Naive thymus-derived CD4-positive, alpha-beta T cell (primary cell): ENCODE data around the gene PPRC1. TPM values are rescaled to one million over a fixed set of nuclear protein-coding genes. Genes with fewer than 3 reads are reported as not detected.

ENCODE experiments used
- ATAC-seq: fragments of 150-1000 bp; cut with Tn5 transposase; 2 replicates; pipeline ENCODE4 v1.10.0; 2021; ENCODE audit warnings: mild to moderate bottlenecking, moderate library complexity
- CTCF ChIA-PET: fragments of 350-600 bp; sonication (Branson Sonifier 250); formaldehyde crosslinking; loops from one replicate; lab custom pipeline; 2021; ENCODE audit warnings: antibody characterized with exemption; lab: Charles Lee
- POLR2A ChIA-PET: fragments of 350-600 bp; sonication (Branson Sonifier 250); formaldehyde crosslinking; loops from one replicate; lab custom pipeline; 2021; ENCODE audit warnings: antibody characterized with exemption, inconsistent platforms; lab: Charles Lee
- DNase-seq, 9 donors: peaks; one replicate each; pipeline versions ENCODE4 v3.0.0 to v3.0.0-alpha.2; 2020 to 2022; ENCODE audit warnings: mixed read lengths in 1 of 9
- H3K27ac ChIP-seq: one replicate; pipeline ENCODE4 v1.7.0; 2013; ENCODE audit warnings: mild to moderate bottlenecking, low read depth, low read length, moderate library complexity
- H3K27me3 ChIP-seq, 2 donors: one replicate each; pipeline ENCODE4 v1.7.0; 2013; ENCODE audit warnings: low read length in 2 of 2, mild to moderate bottlenecking in 2 of 2, moderate library complexity in 2 of 2; ENCODE audit not compliant: control insufficient read depth in 2 of 2, insufficient read depth in 2 of 2
- H3K36me3 ChIP-seq, 3 experiments: 1 replicate in 2 of 3; 2 replicates in 1 of 3; pipeline ENCODE4 v1.7.0; 2013; ENCODE audit warnings: low read length in 3 of 3, mild to moderate bottlenecking in 3 of 3, moderate library complexity in 1 of 3; ENCODE audit not compliant: insufficient read depth in 3 of 3, control insufficient read depth in 2 of 3
- H3K4me1 ChIP-seq, 2 donors: one replicate each; pipeline ENCODE4 v1.7.0; 2013; ENCODE audit warnings: low read length in 2 of 2, mild to moderate bottlenecking in 2 of 2, moderate library complexity in 1 of 2; ENCODE audit not compliant: control insufficient read depth in 2 of 2, insufficient read depth in 2 of 2
- H3K4me3 ChIP-seq: 2 replicates; pipeline ENCODE4 v1.7.0; 2013; ENCODE audit warnings: mild to moderate bottlenecking, low read length
- H3K9me3 ChIP-seq, 3 experiments: 1 replicate in 2 of 3; 2 replicates in 1 of 3; pipeline ENCODE4 v1.7.0; 2013; ENCODE audit warnings: low read length in 3 of 3; ENCODE audit not compliant: control insufficient read depth in 2 of 3
- H3K27ac Mint-ChIP-seq, 9 donors: one replicate each; pipeline ENCODE4 v1.8.0; 2020 to 2022; ENCODE audit warnings: mixed read lengths in 9 of 9, mild to moderate bottlenecking in 8 of 9, moderate library complexity in 5 of 9, inconsistent platforms in 2 of 9
- H3K27me3 Mint-ChIP-seq, 5 donors: one replicate each; pipeline ENCODE4 v1.8.0; 2021 to 2022; ENCODE audit warnings: mixed read lengths in 5 of 5, mild to moderate bottlenecking in 1 of 5
- H3K36me3 Mint-ChIP-seq, 5 donors: one replicate each; pipeline ENCODE4 v1.8.0; 2020 to 2022; ENCODE audit warnings: mixed read lengths in 5 of 5, mild to moderate bottlenecking in 3 of 5, inconsistent platforms in 1 of 5
- H3K4me1 Mint-ChIP-seq, 7 donors: one replicate each; pipeline ENCODE4 v1.8.0; 2020 to 2022; ENCODE audit warnings: mixed read lengths in 7 of 7, mild to moderate bottlenecking in 3 of 7, inconsistent platforms in 1 of 7
- H3K4me3 Mint-ChIP-seq, 10 donors: one replicate each; pipeline ENCODE4 v1.8.0; 2020 to 2022; ENCODE audit warnings: mild to moderate bottlenecking in 10 of 10, mixed read lengths in 10 of 10, moderate library complexity in 6 of 10, inconsistent platforms in 2 of 10
- H3K9me3 Mint-ChIP-seq, 11 donors: one replicate each; pipeline ENCODE4 v1.8.0; 2020 to 2022; ENCODE audit warnings: mixed read lengths in 11 of 11, mild to moderate bottlenecking in 4 of 11, inconsistent platforms in 1 of 11, moderate library complexity in 1 of 11
- intact Hi-C, 2 donors: fragments of 100-400 bp; cut with micrococcal nuclease; formaldehyde crosslinking; loops; one replicate each; pipeline ENCODE4 v1.15.1; 2023
- polyA plus RNA-seq, 2 donors: library from polyadenylated mRNA; unstranded; fragments of 300-500 nt; fragmentation: Illumina TruSeq; gene quantifications; one replicate each; pipeline ENCODE4 v1.2.3, GENCODE V29; 2021
- total RNA-seq, 6 experiments: library from RNA in 5 of 6; stranded (reverse) in 5 of 6; gene quantifications; 1 replicate in 5 of 6; 2 replicates in 1 of 6; pipeline ENCODE4 v1.2.3 and lab custom pipeline; 2021 to 2026

Gene PPRC1
- total and polyA plus RNA-seq, 7 experiments from 2014 or later = 9.7 to 56.5 (median 35.7) TPM

GRCh38 chr10:102150970-102151773 lies 18.3 kb downstream of the PPRC1 start:
- Mint-ChIP-seq H3K36me3 (peaks cover 5 to 30% (median 9%) of the 10 kb centered on the region in 5 donors), H3K27me3 (peaks cover 0 to 4% (median 0%) of the 10 kb centered on the region in 5 donors), H3K4me1 (peaks cover 26 to 50% (median 36%) of the 10 kb centered on the region in 7 donors), H3K4me3 (peak overlapping the region in 9 of 10 donors; percentile 91 to 98 (median 96)), H3K9me3 (no peaks in the 10 kb centered on the region), H3K27ac (peak overlapping the region; percentile 91 to 98 (median 96))
- H3K4me1 ChIP-seq = peaks cover 11 to 16% of the 10 kb centered on the region in 2 donors
- intact Hi-C loops = loop anchor here (5.0 kb wide), 3 partner anchors 311 to 799 kb away; partner anchors contain the start of genes ARL3 (in 1 of the 2), BTRC (in 1 of the 2) and SFXN2 (in 1 of the 2)
- peaks cover 9 to 46% (median 12%) of the 10 kb centered on the region in 3 experiments for H3K36me3 ChIP-seq
- no peaks in the 10 kb centered on the region for H3K27me3 ChIP-seq
- H3K4me3 ChIP-seq = peak overlapping the region; percentile 87
- no peaks in the 10 kb centered on the region for H3K9me3 ChIP-seq
- ChIA-PET POLR2A (interaction anchor here (0.6 to 2.1 kb wide), 15 partner anchors 8 to 1247 kb away, joined by 3 to 10 read pairs (median 5); partner anchors contain the start of genes CNNM2, HPS6, OGA and PPRC1), CTCF (interaction anchor here (0.6 to 1.2 kb wide), 2 partner anchors 19 to 402 kb away, joined by 3 to 5 read pairs; partner anchors contain the start of gene PPRC1)
- H3K27ac ChIP-seq = peak overlapping the region; percentile 94
- DNase-seq (no peak), ATAC-seq (no peak)

- ChIA-PET POLR2A (interaction anchor here (0.6 to 2.1 kb wide), 19 partner anchors 8 to 1247 kb away, joined by 3 to 10 read pairs (median 5); partner anchors contain the start of genes CNNM2, HPS6, OGA and PPRC1), CTCF (interaction anchor here (1.2 kb wide), 1 partner anchor 20 kb away, joined by 5 read pairs; the partner anchor contains the start of gene PPRC1)
- Histone ChIP-seq H3K36me3 (peaks cover 9 to 40% (median 12%) of the 10 kb centered on the region in 3 experiments), H3K9me3 (no peaks in the 10 kb centered on the region), H3K4me3 (peak within 1 kb of the TSS; percentile 87), H3K4me1 (peaks cover 11 to 16% of the 10 kb centered on the region in 2 donors), H3K27me3 (no peaks in the 10 kb centered on the region), H3K27ac (peak within 1 kb of the TSS; percentile 94)
- Mint-ChIP-seq H3K4me1 (peaks cover 28 to 58% (median 43%) of the 10 kb centered on the region in 7 donors), H3K27ac (peak within 1 kb of the TSS; percentile 91 to 98 (median 96)), H3K9me3 (no peaks in the 10 kb centered on the region), H3K4me3 (peak within 1 kb of the TSS; percentile 91 to 98 (median 96)), H3K36me3 (peaks cover 6 to 30% (median 13%) of the 10 kb centered on the region in 5 donors), H3K27me3 (peaks cover 0 to 4% (median 0%) of the 10 kb centered on the region in 5 donors)
- peak; percentile 95 to 100 (median 100) for DNase-seq
- ATAC-seq = peak; percentile 97
- intact Hi-C loops = loop anchor here (1.0 to 5.0 kb wide), 25 partner anchors 17 to 1092 kb away; partner anchors contain the start of genes ARMH3 (in 2 of the 2), GBF1 (in 2 of the 2), HPS6 (in 2 of the 2) and LDB1 (in 2 of the 2)
Measured at GRCh38 chr10:102151774-102152544, 19.1 kb downstream of the PPRC1 start, which contains the start of gene NOLC1. TSS of gene NOLC1 (plus strand) at chr10:102152389. CDS start at chr10:102152411, 22 bp downstream.

GRCh38 chr10:102152545-102152890 lies 19.7 kb downstream of the PPRC1 start:
- CTCF ChIA-PET = no interaction called here
- peak overlapping the region; percentile 91 to 98 (median 96) for H3K4me3 Mint-ChIP-seq
- peaks cover 28 to 63% (median 48%) of the 10 kb centered on the region in 7 donors for H3K4me1 Mint-ChIP-seq
- no peaks in the 10 kb centered on the region for H3K27me3 ChIP-seq
- peak overlapping the region; percentile 87 for H3K4me3 ChIP-seq
- H3K27me3 Mint-ChIP-seq = peaks cover 0 to 4% (median 0%) of the 10 kb centered on the region in 5 donors
- no peaks in the 10 kb centered on the region for H3K9me3 ChIP-seq
- H3K4me1 ChIP-seq = peaks cover 11 to 16% of the 10 kb centered on the region in 2 donors
- no peaks in the 10 kb centered on the region for H3K9me3 Mint-ChIP-seq
- peak; percentile 19 for ATAC-seq
- POLR2A ChIA-PET = interaction anchor here (0.5 to 2.1 kb wide), 16 partner anchors 9 to 766 kb away, joined by 3 to 10 read pairs (median 5); partner anchors contain the start of genes CNNM2, OGA, PPRC1 and TRIM8
- H3K36me3 ChIP-seq = peaks cover 12 to 40% (median 12%) of the 10 kb centered on the region in 3 experiments
- H3K36me3 Mint-ChIP-seq = peaks cover 12 to 33% (median 16%) of the 10 kb centered on the region in 5 donors
- intact Hi-C loops = loop anchor here (1.0 to 5.0 kb wide), 25 partner anchors 17 to 1092 kb away; partner anchors contain the start of genes ARMH3 (in 2 of the 2), GBF1 (in 2 of the 2), HPS6 (in 2 of the 2) and LDB1 (in 2 of the 2)
- H3K27ac ChIP-seq = peak overlapping the region; percentile 94
- H3K27ac Mint-ChIP-seq = peak overlapping the region; percentile 91 to 98 (median 96)
- DNase-seq = no peak

- no peaks in the 10 kb centered on the region for H3K9me3 Mint-ChIP-seq
- no peaks in the 10 kb centered on the region for H3K9me3 ChIP-seq
- H3K27ac ChIP-seq = peak overlapping the region; percentile 94
- H3K4me1 Mint-ChIP-seq = peaks cover 28 to 65% (median 50%) of the 10 kb centered on the region in 7 donors
- ATAC-seq (no peak), DNase-seq (no peak)
- POLR2A ChIA-PET = interaction anchor here (0.5 to 1.8 kb wide), 5 partner anchors 11 to 567 kb away, joined by 3 to 7 read pairs (median 5); partner anchors contain the start of gene PPRC1
- intact Hi-C loops = loop anchor here (2.0 to 5.0 kb wide), 5 partner anchors 268 to 801 kb away; partner anchors contain the start of genes ARL3 (in 1 of the 2), BTRC (in 1 of the 2), FBXL15 (in 1 of the 2) and OGA (in 1 of the 2)
- H3K4me1 ChIP-seq = peaks cover 11 to 16% of the 10 kb centered on the region in 2 donors
- CTCF ChIA-PET = no interaction called here
- peaks cover 17 to 40% (median 18%) of the 10 kb centered on the region in 3 experiments for H3K36me3 ChIP-seq
- peak overlapping the region; percentile 91 to 98 (median 96) for H3K4me3 Mint-ChIP-seq
- H3K27me3 ChIP-seq = no peaks in the 10 kb centered on the region
- peak overlapping the region; percentile 91 to 98 (median 96) for H3K27ac Mint-ChIP-seq
- peaks cover 0 to 4% (median 0%) of the 10 kb centered on the region in 5 donors for H3K27me3 Mint-ChIP-seq
- peak overlapping the region; percentile 87 for H3K4me3 ChIP-seq
- peaks cover 12 to 33% (median 17%) of the 10 kb centered on the region in 5 donors for H3K36me3 Mint-ChIP-seq
Measured at GRCh38 chr10:102153093-102153620, 20.3 kb downstream of the PPRC1 start.

- peak overlapping the region in 5 of 9 donors; percentile 13 to 97 (median 49) for H3K27ac Mint-ChIP-seq
- H3K9me3 ChIP-seq = no peaks in the 10 kb centered on the region
- ChIA-PET CTCF (interaction anchor here (0.6 kb wide), 3 partner anchors 14 to 75 kb away, joined by 3 read pairs; no protein-coding TSS in a partner anchor), POLR2A (interaction anchor here (1.8 kb wide), 1 partner anchor 22 kb away, joined by 7 read pairs; the partner anchor contains the start of gene PPRC1)
- H3K27me3 Mint-ChIP-seq = peaks cover 0 to 4% (median 0%) of the 10 kb centered on the region in 5 donors
- no peak for ATAC-seq
- no peak overlapping the region for H3K4me3 ChIP-seq
- peaks cover 15 to 40% (median 24%) of the 10 kb centered on the region in 3 experiments for H3K36me3 ChIP-seq
- H3K27ac ChIP-seq = no peak overlapping the region
- H3K27me3 ChIP-seq = no peaks in the 10 kb centered on the region
- H3K36me3 Mint-ChIP-seq = peaks cover 7 to 36% (median 16%) of the 10 kb centered on the region in 5 donors
- H3K4me3 Mint-ChIP-seq = peak overlapping the region; percentile 38 to 72 (median 54)
- no peak for DNase-seq
- no peaks in the 10 kb centered on the region for H3K9me3 Mint-ChIP-seq
- intact Hi-C loops = loop anchor here (5.0 kb wide), 3 partner anchors 308 to 802 kb away; partner anchors contain the start of genes ARL3 (in 1 of the 2), BTRC (in 1 of the 2) and SFXN2 (in 1 of the 2)
- peaks cover 28 to 65% (median 50%) of the 10 kb centered on the region in 7 donors for H3K4me1 Mint-ChIP-seq
- H3K4me1 ChIP-seq = peaks cover 11 to 16% of the 10 kb centered on the region in 2 donors
Measured at GRCh38 chr10:102154466-102155116, 21.8 kb downstream of the PPRC1 start.
